GM12892 (cell line): ENCODE data around the gene ZBTB2.

Experiments used
- POLR2A ChIP-seq: IDR thresholded peaks from 2 replicates; pipeline ENCODE4 v1.6.1; 2011; ENCODE audit warnings: low read depth, low read length, control low read depth
- POLR2AphosphoS5 ChIP-seq: IDR thresholded peaks from 2 replicates; pipeline ENCODE4 v1.6.1; 2011; ENCODE audit warnings: low read depth, low read length, control low read depth
- TAF1 ChIP-seq: IDR thresholded peaks from 2 replicates; pipeline ENCODE4 v1.6.1; 2011; ENCODE audit warnings: low read depth, mild to moderate bottlenecking, control low read depth, low read length, borderline replicate concordance

- TF ChIP-seq TAF1: no peak
- TF ChIP-seq POLR2AphosphoS5: no peak
- TF ChIP-seq POLR2A: no peak
Measured at GRCh38 chr6:151358475-151358874, 32.9 kb downstream of the ZBTB2 start.
